Activated CD4-positive, alpha-beta T cell treated with anti-CD3 and anti-CD28 coated beads, Interleukin-2, amount 50 U/mL, for 16 hours (primary cell): ENCODE results near the gene LEFTY1.
A peak's percentile ranks its signal among the peaks of the same experiment; 100 is the strongest.

Experiments used
- DNase-seq: peaks from one replicate; pipeline ENCODE4 v3.0.0-alpha.2; 2020

LEFTY1 gene

DNA sequence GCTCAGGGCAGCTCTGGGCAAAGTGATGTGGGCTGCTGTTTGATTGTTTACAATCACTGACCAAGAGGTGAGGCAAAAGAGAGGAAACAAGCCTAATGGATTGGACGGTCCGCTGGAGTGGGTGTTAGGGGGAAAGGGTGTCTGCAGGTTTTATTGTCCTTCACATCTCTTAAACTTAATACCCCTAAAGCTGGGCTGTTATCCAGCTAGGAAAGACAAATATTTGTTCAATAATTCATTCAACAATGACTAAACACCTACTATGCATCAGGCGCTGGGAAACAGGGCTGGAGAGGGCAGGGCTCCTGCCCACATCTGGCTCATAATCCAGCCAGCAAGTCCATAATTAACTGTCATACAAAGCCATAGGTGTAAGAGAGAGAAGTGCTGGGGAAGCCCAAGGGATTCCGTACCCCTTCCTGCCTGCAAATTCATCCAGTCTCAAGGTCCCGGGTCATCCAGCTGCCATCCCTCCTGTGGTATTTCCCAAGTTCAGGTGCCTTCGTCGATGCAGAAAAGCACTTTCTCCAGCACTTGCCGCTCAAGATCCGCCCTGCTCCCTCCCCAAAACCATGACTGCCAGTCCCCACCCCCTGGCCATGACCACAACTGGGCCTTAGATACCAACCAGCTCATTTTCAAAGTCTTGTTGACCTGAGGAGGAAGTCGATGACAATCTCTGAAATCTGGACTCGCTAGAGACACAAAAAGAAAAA is 17.4 kb downstream of the LEFTY1 start:
- DNase-seq: no peak

- DNase-seq: no peak
Measured at GRCh38 chr1:225870911-225871310, 18.0 kb downstream of the LEFTY1 start.

DNA sequence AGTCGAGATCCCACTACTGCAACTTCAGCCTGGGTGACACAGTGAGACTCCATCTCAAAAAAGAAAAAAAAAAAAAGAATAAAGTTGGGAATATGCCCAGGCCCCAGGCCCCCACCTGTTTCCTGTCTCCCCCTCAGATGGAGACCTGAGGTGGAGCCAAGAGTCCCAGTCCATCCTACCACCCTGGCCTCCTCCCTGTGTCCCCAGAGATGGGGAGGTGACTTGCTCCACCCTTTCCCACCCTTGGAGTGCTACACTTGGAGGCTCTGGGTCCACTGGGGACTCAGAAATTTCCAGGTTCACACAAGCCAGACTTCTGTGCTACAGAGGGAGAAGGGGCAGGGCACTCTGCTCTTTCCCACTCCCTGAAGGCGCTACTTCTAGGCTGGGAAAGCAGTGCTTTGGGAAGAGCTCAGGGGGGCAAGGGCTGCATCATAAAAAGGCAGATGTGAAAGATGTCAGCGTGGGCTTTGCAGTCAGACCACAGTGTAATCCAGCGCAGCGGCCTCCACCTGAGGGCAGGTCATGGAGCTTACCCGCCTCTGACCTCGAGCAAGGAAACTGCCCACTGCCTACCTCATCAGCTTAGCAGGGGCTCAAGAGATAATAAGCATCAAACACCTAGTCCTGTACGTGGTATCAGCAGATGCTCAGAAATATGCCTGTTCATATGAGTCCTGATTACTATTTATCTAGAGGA is 20.2 kb downstream of the LEFTY1 start:
- no peak for DNase-seq

DNA sequence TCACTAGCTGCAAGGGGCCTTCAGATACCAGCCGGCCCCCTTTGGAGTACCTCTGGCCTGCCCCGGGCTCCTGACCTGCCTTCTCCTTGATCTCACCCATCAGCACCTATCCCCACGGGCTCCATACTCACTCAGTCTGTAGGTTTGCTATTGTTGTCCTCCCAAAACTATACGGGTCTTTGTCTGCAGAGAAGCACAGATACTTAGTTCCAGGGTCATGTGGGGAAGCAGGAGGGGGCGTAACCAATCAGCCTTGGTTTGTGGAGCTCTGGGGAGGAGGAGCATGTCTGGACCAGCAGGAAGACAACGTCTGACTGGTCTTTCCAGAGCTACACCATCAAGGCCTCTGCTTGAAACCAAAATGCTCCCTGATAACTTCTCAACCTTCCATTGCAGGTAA is 22.0 kb downstream of the LEFTY1 start:
- DNase-seq: no peak

GRCh38 chr1:225866061-225866837 is 22.7 kb downstream of the LEFTY1 start:
- DNase-seq: peak; percentile 72

DNA sequence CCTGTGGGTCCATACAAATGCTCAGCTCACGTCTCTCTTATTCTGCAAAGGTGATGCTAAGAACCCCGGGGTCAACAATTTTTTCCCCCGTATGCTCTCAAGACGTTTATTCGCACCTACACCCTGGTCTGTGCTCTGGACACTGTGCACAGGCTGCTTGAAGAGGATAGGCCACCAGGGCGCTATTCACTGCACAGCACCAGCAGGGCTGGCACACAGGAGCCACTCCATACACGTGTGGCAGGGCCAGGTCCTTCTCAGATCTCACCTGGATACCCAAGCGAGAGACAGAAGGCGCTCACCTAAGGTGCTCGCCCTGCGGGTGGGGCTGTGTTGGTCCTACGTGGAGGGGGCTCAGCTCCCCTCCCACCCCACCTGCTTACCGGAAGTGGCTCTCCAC is 23.4 kb downstream of the LEFTY1 start:
- DNase-seq: no peak

DNA sequence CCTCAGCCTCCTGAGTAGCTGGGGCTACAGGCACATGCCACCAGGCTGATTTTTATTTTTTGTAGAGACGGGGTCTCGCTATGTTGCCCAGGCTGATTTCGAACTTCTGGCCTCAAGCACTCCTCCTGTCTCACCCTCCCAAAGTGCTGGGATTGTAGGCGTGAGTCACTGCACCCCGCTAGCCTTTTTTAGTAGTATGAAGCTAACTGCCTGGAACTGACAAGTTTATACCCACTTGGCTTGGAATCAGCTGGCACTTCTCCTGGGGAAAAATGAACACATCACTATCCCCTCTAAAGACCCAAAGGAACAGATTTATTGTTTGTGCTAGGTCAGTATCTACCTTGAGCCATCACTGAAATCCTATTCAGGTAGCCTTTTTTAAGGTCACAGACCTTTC is 25.8 kb downstream of the LEFTY1 start:
- no peak for DNase-seq

DNA sequence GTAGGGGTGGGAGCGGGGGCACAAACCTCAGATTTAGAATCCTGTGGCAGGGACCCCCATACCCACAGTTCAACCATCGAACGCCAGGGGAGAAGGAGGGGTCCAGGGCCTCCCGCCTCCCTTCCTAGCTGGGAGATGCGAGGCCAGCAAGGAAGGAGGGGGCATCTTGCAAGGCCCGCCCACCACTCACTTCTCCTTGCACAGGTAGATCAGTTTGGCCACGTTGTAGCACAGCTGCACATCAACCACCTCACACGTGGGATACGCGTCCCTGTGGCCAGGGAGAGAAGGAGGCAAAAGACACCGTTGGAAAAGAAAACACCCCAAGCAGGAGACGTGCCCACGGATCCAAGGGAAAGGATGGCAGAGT is 26.4 kb downstream of the LEFTY1 start:
- DNase-seq: no peak

GRCh38 chr1:225861834-225862580 is 26.9 kb downstream of the LEFTY1 start:
- DNase-seq: no peak

GRCh38 chr1:225860876-225861441 is 28.0 kb downstream of the LEFTY1 start:
- DNase-seq: no peak

GRCh38 chr1:225860107-225860506 is 28.8 kb downstream of the LEFTY1 start:
- no peak for DNase-seq

DNA sequence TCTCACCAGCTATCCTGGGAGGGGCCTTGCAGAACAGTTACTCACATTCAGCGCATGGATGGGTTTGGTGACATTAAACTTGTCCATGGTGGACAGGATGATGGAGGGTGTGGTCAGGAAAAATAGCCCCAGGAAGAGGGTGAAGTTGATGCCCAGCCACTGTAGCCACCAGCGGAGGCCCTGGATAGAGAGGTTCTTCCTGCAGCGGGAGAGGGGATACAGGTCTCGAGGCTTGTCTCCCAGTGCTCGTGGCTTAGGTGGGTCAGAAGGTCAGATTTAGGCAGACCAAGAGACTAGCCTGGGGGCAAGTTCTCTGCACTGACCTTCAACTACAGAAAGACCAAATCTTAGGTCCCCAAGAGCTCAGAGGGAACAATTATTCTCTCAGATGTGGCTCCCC is 29.8 kb downstream of the LEFTY1 start:
- DNase-seq: no peak

DNA sequence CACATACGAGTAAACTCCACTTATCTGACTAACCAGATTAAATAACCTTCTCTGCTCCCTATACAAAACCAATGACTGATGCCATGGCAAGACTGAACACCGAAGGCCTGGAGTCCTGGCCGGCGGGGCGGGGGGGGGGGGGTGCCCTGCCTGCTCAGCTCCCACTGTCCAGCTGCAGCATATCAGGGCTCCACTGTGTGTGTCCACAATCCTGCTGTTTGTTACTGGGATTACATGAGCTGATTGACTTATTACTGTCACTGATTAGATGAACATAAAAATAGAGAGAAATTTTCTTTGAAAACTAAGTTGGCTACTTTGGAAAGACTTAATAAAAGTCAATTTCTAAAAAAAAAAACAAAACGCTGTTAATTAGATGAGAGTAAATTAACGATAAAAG is 31.7 kb downstream of the LEFTY1 start:
- DNase-seq: no peak

DNA sequence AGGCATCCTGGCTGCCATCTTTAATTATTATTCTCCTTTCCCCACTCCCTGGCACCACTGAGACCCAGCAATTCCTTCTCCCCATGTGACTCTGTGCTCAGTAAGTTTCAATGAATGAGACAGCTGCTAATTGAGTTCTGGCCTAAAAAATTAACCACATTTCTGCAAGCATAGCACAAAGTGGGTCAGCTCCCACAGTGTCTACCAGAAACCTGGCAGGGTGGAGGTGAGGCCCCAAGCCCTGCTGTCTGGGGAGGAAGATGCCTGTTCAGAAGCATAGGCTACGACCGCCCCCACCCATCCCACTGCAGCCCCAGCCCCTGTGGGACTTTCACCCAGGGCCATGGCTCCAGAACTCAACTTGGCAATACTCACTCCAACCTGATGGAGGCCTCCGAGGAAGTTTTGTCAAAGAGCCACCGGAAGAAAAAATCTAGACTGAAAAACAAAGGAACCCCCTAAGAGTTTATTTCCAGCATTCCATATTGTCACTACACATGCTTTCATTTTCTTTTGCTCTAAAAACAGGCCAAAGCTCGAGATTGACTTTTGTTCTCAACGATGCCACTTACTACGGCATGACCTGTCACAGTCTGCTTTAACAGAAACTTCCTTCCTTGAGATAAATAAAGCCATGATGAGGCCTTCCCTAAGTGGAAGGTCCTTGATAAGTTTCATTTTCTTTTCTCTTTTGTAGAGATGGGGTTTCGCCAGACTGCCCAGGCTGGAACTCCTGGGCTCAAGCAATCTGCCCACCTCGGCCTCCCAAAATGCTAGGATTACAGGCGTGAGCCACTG is 33.2 kb downstream of the LEFTY1 start:
- DNase-seq: no peak

DNA sequence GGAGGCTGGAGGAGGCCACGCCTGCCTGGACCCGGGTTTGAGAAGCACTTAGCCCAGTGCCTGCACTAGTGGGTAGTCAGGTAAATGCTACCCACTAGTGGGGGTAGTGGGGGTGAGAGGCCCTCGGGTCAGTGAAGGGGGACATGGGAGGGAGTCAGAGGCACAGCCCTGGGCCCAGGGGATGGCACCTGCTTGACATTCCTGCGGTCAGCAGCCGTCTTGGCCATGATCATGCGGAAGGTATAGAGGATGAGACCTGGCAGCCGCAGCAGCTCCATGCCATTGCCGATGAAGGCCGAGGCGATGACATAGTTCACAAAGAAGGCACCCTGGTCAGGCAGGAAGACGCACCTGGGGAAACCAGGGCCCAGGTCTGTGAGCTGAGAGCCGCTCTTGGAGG is 35.5 kb downstream of the LEFTY1 start:
- no peak for DNase-seq

GRCh38 chr1:225852413-225853124 is 36.4 kb downstream of the LEFTY1 start:
- DNase-seq: no peak

DNA sequence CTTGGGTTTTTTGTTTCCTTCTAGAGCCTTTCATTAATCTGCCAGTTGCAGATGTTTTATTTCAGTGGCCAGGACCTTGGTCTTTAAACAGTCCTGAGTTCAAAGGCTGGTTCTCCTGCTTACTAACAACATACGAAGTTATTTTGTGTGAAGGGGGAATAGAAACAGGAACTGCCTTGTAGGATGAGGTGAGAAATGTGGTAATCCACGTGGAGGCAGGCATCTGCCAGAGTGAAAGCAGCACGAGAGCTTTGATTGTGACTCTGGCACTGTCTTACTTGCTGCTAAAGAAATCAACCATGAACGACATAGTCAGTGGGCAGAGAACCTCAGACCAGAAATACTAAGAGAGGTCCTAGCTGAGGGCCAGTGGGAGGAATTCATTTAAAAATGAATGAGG is 37.1 kb downstream of the LEFTY1 start:
- DNase-seq: no peak

DNA sequence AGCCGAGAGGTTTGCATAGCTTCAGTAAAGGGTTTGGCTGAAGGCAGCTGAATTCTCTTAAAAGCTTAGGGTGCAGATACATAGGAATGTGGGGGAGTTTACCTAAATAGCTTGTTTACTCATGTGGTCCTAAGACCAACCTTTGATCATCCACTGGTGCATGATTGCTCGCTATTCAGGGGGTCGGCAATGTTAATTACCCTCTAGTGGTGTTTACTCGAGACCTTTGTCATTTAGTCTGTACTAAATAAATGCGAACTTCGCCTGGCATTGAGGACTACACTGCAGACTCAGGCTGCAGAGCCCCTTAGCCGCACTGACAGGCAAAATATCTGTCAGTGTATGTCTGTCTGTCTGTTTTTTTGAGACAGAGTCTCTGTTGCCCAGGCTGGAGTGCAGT is 38.6 kb downstream of the LEFTY1 start:
- no peak for DNase-seq

DNA sequence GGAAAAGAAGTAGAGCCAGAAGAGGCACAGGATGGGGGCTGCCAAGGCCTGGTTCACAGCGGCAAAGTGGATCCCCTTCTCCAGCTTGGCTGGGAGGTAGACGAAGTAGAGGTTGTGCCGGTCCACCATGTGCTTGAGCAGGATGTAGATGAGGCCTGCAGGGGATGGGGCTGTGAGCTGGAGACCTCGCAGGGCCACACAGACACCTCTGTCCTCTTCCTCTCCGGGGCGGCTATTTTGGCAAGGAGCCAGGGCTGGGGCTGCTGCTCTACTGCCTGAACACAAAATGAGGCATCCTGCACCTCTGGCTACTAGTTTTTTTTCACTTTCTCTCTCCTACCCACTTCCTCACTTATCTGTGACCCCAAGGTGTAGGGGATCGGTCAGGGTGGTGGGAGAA is 39.0 kb downstream of the LEFTY1 start:
- no peak for DNase-seq

DNA sequence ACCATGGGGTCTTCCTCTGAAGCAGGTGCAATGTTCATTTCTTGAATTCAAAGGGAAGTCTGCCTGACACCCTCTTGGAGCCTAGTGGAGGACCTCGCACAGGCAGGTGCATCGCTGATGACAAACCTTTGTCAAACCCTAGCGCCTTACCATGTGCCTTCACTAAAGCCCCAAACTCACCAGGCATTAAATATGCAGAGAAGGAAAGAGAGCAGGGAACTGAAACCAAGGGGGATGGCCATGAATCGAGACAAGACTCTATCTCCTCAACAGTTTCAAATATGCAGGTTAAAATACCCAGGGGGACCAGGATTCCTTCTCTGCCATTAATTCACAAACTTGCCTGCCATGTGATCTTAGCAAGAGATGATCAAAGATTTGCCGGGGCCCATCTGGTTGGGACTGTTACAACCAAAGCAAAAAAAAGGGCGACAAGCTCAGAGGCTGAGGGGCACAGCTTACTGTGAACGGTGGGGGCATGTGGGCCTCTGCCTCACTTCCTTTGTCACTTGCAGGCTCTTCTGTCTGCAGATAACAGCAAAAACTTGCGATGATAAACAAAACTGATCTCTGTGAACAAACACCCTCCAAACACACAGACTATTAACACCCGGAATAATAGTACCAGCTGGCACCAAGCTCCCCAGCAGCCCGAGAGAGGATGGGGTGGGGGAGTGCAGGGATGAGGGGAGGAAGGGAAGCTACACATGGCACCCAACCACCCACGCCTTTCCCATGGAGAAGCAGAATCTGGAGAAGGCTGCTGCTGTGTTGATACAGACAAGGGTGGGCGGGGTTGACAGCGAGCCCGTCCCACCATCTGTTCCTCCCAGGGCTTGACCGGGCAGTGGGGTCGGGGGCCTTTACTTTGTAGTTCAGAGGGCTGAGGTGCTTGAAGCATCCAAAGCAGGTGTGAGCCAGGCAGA is 40.7 kb downstream of the LEFTY1 start:
- no peak for DNase-seq
